ENCODE measurements around the gene GBGT1.
A peak's percentile ranks its signal among the peaks of the same experiment; 100 is the strongest.

The GBGT1 gene

GRCh38 chr9:133167096-133167730 lies 3.5 kb upstream of the GBGT1 start:
- no peak for DNase-seq (ENCODE audit: low read depth, low spot score)
- no peak overlapping the region for H3K27ac ChIP-seq

- no peak for DNase-seq (ENCODE audit: low read depth, low spot score)
Observed at GRCh38 chr9:133166392-133166791, 2.7 kb upstream of the GBGT1 start.

GRCh38 chr9:133165452-133165730 lies 1.7 kb upstream of the GBGT1 start:
- H3K27ac ChIP-seq = no peak overlapping the region
- no peak for DNase-seq (ENCODE audit: low read depth, low spot score)

More at GRCh38 chr9:133166392-133166791, 2.7 kb upstream of the GBGT1 start:
- no peak overlapping the region for H3K27ac ChIP-seq

GRCh38 chr9:133164191-133164590 lies 477 bp upstream of the GBGT1 start:
- no peak for DNase-seq (ENCODE audit: low read depth, low spot score)
- no peak overlapping the region for H3K27ac ChIP-seq

- no peak for DNase-seq (ENCODE audit: low read depth, low spot score)
- no peak overlapping the region for H3K27ac ChIP-seq
Observed at GRCh38 chr9:133162861-133163503, 732 bp downstream of the GBGT1 start.

- no peak for DNase-seq (ENCODE audit: low read depth, low spot score)
- H3K27ac ChIP-seq = no peak overlapping the region
Observed at GRCh38 chr9:133161547-133161950, 2.2 kb downstream of the GBGT1 start.

GRCh38 chr9:133160742-133161546 lies 2.8 kb downstream of the GBGT1 start:
- no peak overlapping the region for H3K27ac ChIP-seq
- DNase-seq (ENCODE audit: low read depth, low spot score) = peak; percentile 24

- DNase-seq (ENCODE audit: low read depth, low spot score) = no peak
- no peak overlapping the region for H3K27ac ChIP-seq
Observed at GRCh38 chr9:133158695-133159094, 5.0 kb downstream of the GBGT1 start.

- DNase-seq (ENCODE audit: low read depth, low spot score) = no peak
- H3K27ac ChIP-seq = no peak overlapping the region
Observed at GRCh38 chr9:133155156-133155555, 8.6 kb downstream of the GBGT1 start.

GRCh38 chr9:133154097-133154989 lies 9.4 kb downstream of the GBGT1 start:
- H3K27ac ChIP-seq = no peak overlapping the region
- no peak for DNase-seq (ENCODE audit: low read depth, low spot score)

GRCh38 chr9:133153227-133154096 lies 10.3 kb downstream of the GBGT1 start:
- no peak overlapping the region for H3K27ac ChIP-seq
- no peak for DNase-seq (ENCODE audit: low read depth, low spot score)

GRCh38 chr9:133151601-133152525 lies 11.9 kb downstream of the GBGT1 start:
- H3K27ac ChIP-seq = no peak overlapping the region
- no peak for DNase-seq (ENCODE audit: low read depth, low spot score)

- DNase-seq (ENCODE audit: low read depth, low spot score) = no peak
- H3K27ac ChIP-seq = no peak overlapping the region
Observed at GRCh38 chr9:133151041-133151440, 12.7 kb downstream of the GBGT1 start.

- peak overlapping the region; percentile 83 for H3K27ac ChIP-seq
- peak; percentile 72 for DNase-seq (ENCODE audit: low read depth, low spot score)
Observed at GRCh38 chr9:133149130-133150015, 14.3 kb downstream of the GBGT1 start.

GRCh38 chr9:133148199-133149129 lies 15.2 kb downstream of the GBGT1 start:
- no peak for DNase-seq (ENCODE audit: low read depth, low spot score)
- H3K27ac ChIP-seq = peak overlapping the region; percentile 83

GRCh38 chr9:133147412-133148198 lies 16.1 kb downstream of the GBGT1 start:
- H3K27ac ChIP-seq = peak overlapping the region; percentile 83
- no peak for DNase-seq (ENCODE audit: low read depth, low spot score)
